ENCODE measurements around the gene GPC6.

GPC6 gene

GRCh38 chr13:94232956-94233355 is 1006.3 kb downstream of the GPC6 start:
- DNase-seq, result no peak

- DNase-seq, result peak; percentile 19
Measured at GRCh38 chr13:94233401-94233800, 1006.8 kb downstream of the GPC6 start.

GRCh38 chr13:94233837-94234236 is 1007.2 kb downstream of the GPC6 start:
- no peak for DNase-seq

- no peak for DNase-seq
Measured at GRCh38 chr13:94234738-94235137, 1008.1 kb downstream of the GPC6 start.

- DNase-seq, result no peak
Measured at GRCh38 chr13:94236132-94236531, 1009.5 kb downstream of the GPC6 start.

GRCh38 chr13:94236872-94237271 is 1010.3 kb downstream of the GPC6 start:
- DNase-seq, result no peak

- no peak for DNase-seq
Measured at GRCh38 chr13:94239135-94239534, 1012.5 kb downstream of the GPC6 start.

- DNase-seq, result no peak
Measured at GRCh38 chr13:94242554-94242953, 1015.9 kb downstream of the GPC6 start.

- no peak for DNase-seq
Measured at GRCh38 chr13:94243551-94243950, 1016.9 kb downstream of the GPC6 start.

GRCh38 chr13:94246495-94246894 is 1019.9 kb downstream of the GPC6 start:
- DNase-seq, result no peak

GRCh38 chr13:94247890-94248289 is 1021.3 kb downstream of the GPC6 start:
- no peak for DNase-seq

GRCh38 chr13:94248454-94249228 is 1022.0 kb downstream of the GPC6 start:
- no peak for DNase-seq

- DNase-seq, result no peak
Measured at GRCh38 chr13:94249512-94249911, 1022.9 kb downstream of the GPC6 start.

- DNase-seq, result no peak
Measured at GRCh38 chr13:94251831-94252608, 1025.4 kb downstream of the GPC6 start.

GRCh38 chr13:94254737-94255136 is 1028.1 kb downstream of the GPC6 start:
- DNase-seq, result no peak

- no peak for DNase-seq
Measured at GRCh38 chr13:94256721-94257120, 1030.1 kb downstream of the GPC6 start.

- DNase-seq, result peak; percentile 0
Measured at GRCh38 chr13:94259984-94260383, 1033.4 kb downstream of the GPC6 start.

- no peak for DNase-seq
Measured at GRCh38 chr13:94261163-94261562, 1034.6 kb downstream of the GPC6 start.

GRCh38 chr13:94263038-94263437 is 1036.4 kb downstream of the GPC6 start:
- DNase-seq, result peak; percentile 21

- no peak for DNase-seq
Measured at GRCh38 chr13:94267581-94268366, 1041.2 kb downstream of the GPC6 start.

- no peak for DNase-seq
Measured at GRCh38 chr13:94268661-94269060, 1042.1 kb downstream of the GPC6 start.

- no peak for DNase-seq
Measured at GRCh38 chr13:94269557-94269956, 1043.0 kb downstream of the GPC6 start.

GRCh38 chr13:94270556-94270955 is 1043.9 kb downstream of the GPC6 start:
- no peak for DNase-seq

GRCh38 chr13:94272038-94272437 is 1045.4 kb downstream of the GPC6 start:
- no peak for DNase-seq
